Testis (tissue), 3 donors: Measurements from ENCODE around the gene NR2E1. TPM values are rescaled to one million over a fixed set of nuclear protein-coding genes. Genes with fewer than 3 reads are reported as not detected.

ENCODE experiments used
- DNase-seq: peaks from one replicate; pipeline ENCODE4 v3.0.0-alpha.2; 2019
- H3K27ac ChIP-seq, 2 donors: fragments of 200-600 bp; sonication (generic); one replicate each; pipeline ENCODE4 v1.5.1; 2019
- H3K27me3 ChIP-seq: fragments of 200-600 bp; sonication (generic); one replicate; pipeline ENCODE4 v1.5.1; 2019
- H3K36me3 ChIP-seq: fragments of 200-600 bp; sonication (generic); one replicate; pipeline ENCODE4 v1.5.1; 2017; ENCODE audit warnings: low read depth; ENCODE audit errors: missing control alignments
- H3K4me1 ChIP-seq: fragments of 200-600 bp; sonication (generic); one replicate; pipeline ENCODE4 v1.5.1; 2019
- H3K4me3 ChIP-seq, 2 donors: fragments of 200-600 bp; sonication (generic); one replicate each; pipeline ENCODE4 v1.5.1; 2017 to 2019
- H3K9me3 ChIP-seq: fragments of 200-600 bp; sonication (generic); one replicate; pipeline ENCODE4 v1.5.1; 2017
- CTCF ChIP-seq, 3 experiments: fragments of 450-650 bp in 2 of 3; fragments of 200-600 bp in 1 of 3; sonication (generic) in 1 of 3; IDR thresholded peaks; one replicate each; pipeline ENCODE4 v1.5.1; 2016 to 2019; ENCODE audit warnings: antibody characterized with exemption in 3 of 3, mild to moderate bottlenecking in 2 of 3, moderate library complexity in 1 of 3
- POLR2A ChIP-seq: fragments of 450-650 bp; IDR thresholded peaks from one replicate; pipeline ENCODE4 v1.6.1; 2017; ENCODE audit warnings: antibody characterized with exemption, mild to moderate bottlenecking, moderate library complexity
- WGBS, 2 donors: methylation state at CpG; one replicate each; pipeline ENCODE4 v1.1.5; 2018; 5-methylcytosine and 5-hydroxymethylcytosine counted together
- intact Hi-C: fragments of 100-400 bp; cut with DNase I; formaldehyde crosslinking; loops from one replicate; pipeline ENCODE4 v1.15.1; 2023; ENCODE audit warnings: low total_unique reads
- polyA plus RNA-seq: library from polyadenylated mRNA; stranded (reverse); fragments of 350-450 nt; fragmentation: Illumina TruSeq; extraction: RNeasy Lipid Tissue Mini Kit (QIAGEN cat#74804); gene quantifications from one replicate; pipeline ENCODE4 v1.2.3, GENCODE V29; 2014; ENCODE audit warnings: low read depth, low replicate concordance; ENCODE audit not compliant: insufficient read depth
- total RNA-seq, 2 donors: library from RNA; depleted of rRNA; stranded (reverse); fragments of >200 nt; gene quantifications; one replicate each; pipeline ENCODE4 v1.2.3, GENCODE V29; 2016

The NR2E1 gene
- total and polyA plus RNA-seq, 3 donors from 2014 or later, result 0.12 to 0.39 (median 0.30) TPM

GRCh38 chr6:108180266-108180665 is 14.4 kb downstream of the NR2E1 start:
- no peak for DNase-seq
- intact Hi-C loops, result no loop called here
- Histone ChIP-seq H3K9me3 (no peaks in the 10 kb centered on the region), H3K36me3 (no peaks in the 10 kb centered on the region), H3K4me3 (no peak overlapping the region), H3K27me3 (no peaks in the 10 kb centered on the region), H3K4me1 (no peaks in the 10 kb centered on the region), H3K27ac (no peak overlapping the region)
- 43 to 56% methylated on average over 1 of the region's 1 CpG for WGBS, 2 donors
- no peak for TF ChIP-seq POLR2A

GRCh38 chr6:108180776-108181175 is 15.0 kb downstream of the NR2E1 start:
- Histone ChIP-seq H3K27me3 (no peaks in the 10 kb centered on the region), H3K9me3 (no peaks in the 10 kb centered on the region), H3K4me3 (no peak overlapping the region), H3K27ac (no peak overlapping the region), H3K36me3 (no peaks in the 10 kb centered on the region), H3K4me1 (no peaks in the 10 kb centered on the region)
- no peak for DNase-seq
- 67 to 77% methylated on average over 6 of the region's 6 CpGs for WGBS, 2 donors
- intact Hi-C loops, result no loop called here
- TF ChIP-seq CTCF (IDR thresholded peaks at IDR 0.05), result no peak
- TF ChIP-seq POLR2A, result no peak

GRCh38 chr6:108186226-108186625 is 20.4 kb downstream of the NR2E1 start:
- no peaks in the 10 kb centered on the region for H3K9me3 ChIP-seq
- no peak overlapping the region for H3K4me3 ChIP-seq
- DNase-seq, result no peak
- H3K27ac ChIP-seq, result no peak overlapping the region
- WGBS, 2 donors, result 75 to 93% methylated on average over 2 of the region's 2 CpGs
- no peak for TF ChIP-seq CTCF (IDR thresholded peaks at IDR 0.05)
- no peak for TF ChIP-seq POLR2A
- intact Hi-C loops, result no loop called here
- H3K4me1 ChIP-seq, result no peaks in the 10 kb centered on the region
- no peaks in the 10 kb centered on the region for H3K36me3 ChIP-seq
- no peaks in the 10 kb centered on the region for H3K27me3 ChIP-seq

GRCh38 chr6:108187519-108187918 is 21.7 kb downstream of the NR2E1 start:
- H3K27ac ChIP-seq, result no peak overlapping the region
- no peaks in the 10 kb centered on the region for H3K27me3 ChIP-seq
- DNase-seq, result no peak
- intact Hi-C loops, result no loop called here
- H3K36me3 ChIP-seq, result no peaks in the 10 kb centered on the region
- H3K4me3 ChIP-seq, result no peak overlapping the region
- no peak for TF ChIP-seq CTCF (IDR thresholded peaks at IDR 0.05)
- 90% methylated on average over 9 of the region's 9 CpGs for WGBS, 2 donors
- H3K9me3 ChIP-seq, result no peaks in the 10 kb centered on the region
- H3K4me1 ChIP-seq, result no peaks in the 10 kb centered on the region

GRCh38 chr6:108193131-108193530 is 27.3 kb downstream of the NR2E1 start:
- intact Hi-C loops, result no loop called here
- Histone ChIP-seq H3K9me3 (no peaks in the 10 kb centered on the region), H3K4me1 (no peaks in the 10 kb centered on the region), H3K4me3 (no peak overlapping the region), H3K27me3 (no peaks in the 10 kb centered on the region), H3K27ac (no peak overlapping the region), H3K36me3 (no peaks in the 10 kb centered on the region)
- 97 to 100% methylated on average over 1 of the region's 1 CpG for WGBS, 2 donors
- TF ChIP-seq POLR2A (no peak), CTCF (IDR thresholded peaks at IDR 0.05) (no peak)
- no peak for DNase-seq
